CD14-positive monocyte (primary cell): ENCODE results near the gene IMPA2. TPM values are rescaled to one million over a fixed set of nuclear protein-coding genes. Genes with fewer than 3 reads are reported as not detected.

Source experiments
- DNase-seq, 3 donors: peaks; one replicate each; pipeline ENCODE4 v3.0.0-alpha.2; 2011 to 2022
- H2AFZ ChIP-seq: 2 replicates; pipeline ENCODE4 v1.6.0; 2012; ENCODE audit warnings: mild to moderate bottlenecking, low read depth, low read length, inconsistent platforms; ENCODE audit not compliant: insufficient read depth, poor library complexity, severe bottlenecking
- H3K27ac ChIP-seq, 2 donors: 1 replicate in 1 of 2; 2 replicates in 1 of 2; pipeline ENCODE4 v1.5.1; 2012 to 2013; ENCODE audit warnings: low read length in 2 of 2, control low read depth in 1 of 2, inconsistent platforms in 1 of 2, low read depth in 1 of 2, mild to moderate bottlenecking in 1 of 2
- H3K27me3 ChIP-seq, 2 donors: one replicate each; pipeline versions ENCODE4 v1.6.0 to v1.6.1; 2011 to 2013; ENCODE audit warnings: low read length in 2 of 2; ENCODE audit not compliant: control insufficient read depth in 2 of 2, insufficient read depth in 2 of 2
- H3K36me3 ChIP-seq, 2 donors: replicated peaks in 1 of 2; 1 replicate in 1 of 2; 2 replicates in 1 of 2; pipeline versions ENCODE4 v1.5.1 to v1.6.1; 2012 to 2013; ENCODE audit warnings: low read length in 2 of 2, control low read depth in 1 of 2, inconsistent platforms in 1 of 2, mild to moderate bottlenecking in 1 of 2; ENCODE audit not compliant: insufficient read depth in 2 of 2, control insufficient read depth in 1 of 2
- H3K4me1 ChIP-seq, 2 donors: 1 replicate in 1 of 2; 2 replicates in 1 of 2; pipeline versions ENCODE4 v1.5.1 to v1.6.1; 2012 to 2013; ENCODE audit warnings: low read length in 2 of 2, control low read depth in 1 of 2, inconsistent platforms in 1 of 2, mild to moderate bottlenecking in 1 of 2, moderate library complexity in 1 of 2; ENCODE audit not compliant: insufficient read depth in 2 of 2, control insufficient read depth in 1 of 2
- H3K4me2 ChIP-seq: replicated peaks from 2 replicates; pipeline ENCODE3; 2012; ENCODE audit warnings: low read length, moderate library complexity, mild to moderate bottlenecking; ENCODE audit not compliant: poor library complexity, severe bottlenecking; ENCODE audit errors: extremely low read depth
- H3K4me3 ChIP-seq, 3 experiments: fragments of 200-600 bp in 1 of 3; sonication (generic) in 1 of 3; replicated peaks in 1 of 3; 1 replicate in 2 of 3; 2 replicates in 1 of 3; pipeline ENCODE4 v1.5.1; 2011 to 2013; ENCODE audit warnings: low read length in 3 of 3, mild to moderate bottlenecking in 3 of 3, control low read depth in 2 of 3, low read depth in 2 of 3, inconsistent platforms in 1 of 3, moderate library complexity in 1 of 3
- H3K79me2 ChIP-seq: 2 replicates; pipeline ENCODE4 v1.6.0; 2012; ENCODE audit warnings: mild to moderate bottlenecking, control low read depth, inconsistent platforms, low read length, moderate library complexity; ENCODE audit not compliant: insufficient read depth
- H3K9ac ChIP-seq: 2 replicates; pipeline ENCODE4 v1.6.0; 2017; ENCODE audit warnings: low read length, mild to moderate bottlenecking; ENCODE audit not compliant: insufficient read depth, poor library complexity, severe bottlenecking
- H3K9me3 ChIP-seq, 2 donors: replicated peaks in 1 of 2; 1 replicate in 1 of 2; 2 replicates in 1 of 2; pipeline versions ENCODE4 v1.5.1 to v1.6.1; 2012 to 2013; ENCODE audit warnings: low read length in 2 of 2, control low read depth in 1 of 2; ENCODE audit not compliant: control insufficient read depth in 1 of 2, insufficient read depth in 1 of 2
- H4K20me1 ChIP-seq: 2 replicates; pipeline ENCODE4 v1.6.0; 2012; ENCODE audit warnings: mild to moderate bottlenecking, low read length, control low read depth, moderate library complexity; ENCODE audit not compliant: insufficient read depth
- H3K27ac Mint-ChIP-seq, 7 donors: one replicate each; pipeline ENCODE4 v1.8.0; 2020; ENCODE audit warnings: mild to moderate bottlenecking in 7 of 7, mixed read lengths in 7 of 7, moderate library complexity in 6 of 7, inconsistent platforms in 2 of 7
- H3K27me3 Mint-ChIP-seq, 3 donors: one replicate each; pipeline ENCODE4 v1.8.0; 2021 to 2022; ENCODE audit warnings: low read depth in 3 of 3, mild to moderate bottlenecking in 3 of 3, mixed read lengths in 3 of 3, moderate library complexity in 3 of 3, inconsistent platforms in 1 of 3
- H3K36me3 Mint-ChIP-seq, 2 donors: one replicate each; pipeline ENCODE4 v1.8.0; 2020; ENCODE audit warnings: mixed read lengths in 2 of 2, inconsistent platforms in 1 of 2, mild to moderate bottlenecking in 1 of 2
- H3K4me1 Mint-ChIP-seq: one replicate; pipeline ENCODE4 v1.8.0; 2020; ENCODE audit warnings: mild to moderate bottlenecking, mixed read lengths
- H3K4me3 Mint-ChIP-seq, 2 donors: one replicate each; pipeline ENCODE4 v1.8.0; 2020; ENCODE audit warnings: mild to moderate bottlenecking in 2 of 2, mixed read lengths in 2 of 2, moderate library complexity in 1 of 2
- H3K9me3 Mint-ChIP-seq, 7 donors: one replicate each; pipeline ENCODE4 v1.8.0; 2020 to 2022; ENCODE audit warnings: mixed read lengths in 7 of 7, mild to moderate bottlenecking in 6 of 7, moderate library complexity in 6 of 7, inconsistent platforms in 2 of 7
- WGBS: methylation state at CpG from one replicate; pipeline ENCODE4 v1.1.5; 2013; ENCODE audit warnings: missing lambda C conversion rate; ENCODE audit not compliant: insufficient coverage; 5-methylcytosine and 5-hydroxymethylcytosine counted together
- intact Hi-C, 2 donors: fragments of 100-400 bp; cut with micrococcal nuclease; formaldehyde crosslinking; loops; one replicate each; pipeline versions ENCODE4 v1.15.0 to v1.15.1; 2023
- polyA plus RNA-seq, 3 donors: library from polyadenylated mRNA; depleted of rRNA in 1 of 3; unstranded in 2 of 3; stranded (reverse) in 1 of 3; fragments of 300-500 nt in 2 of 3; fragments of >200 nt in 1 of 3; fragmentation: Illumina TruSeq in 2 of 3; gene quantifications; 1 replicate in 2 of 3; 2 replicates in 1 of 3; pipeline ENCODE4 v1.2.3, GENCODE V29; 2012 to 2021
- TF ChIP-seq, protein P1 (sequence below): fragments of 200-600 bp; IDR thresholded peaks from one replicate; pipeline ENCODE4 v1.8.0; 2022; ENCODE audit warnings: antibody characterized with exemption, mild to moderate bottlenecking

The IMPA2 gene
- polyA plus RNA-seq, 3 donors: 97.4 to 186 (median 145) TPM

DNA sequence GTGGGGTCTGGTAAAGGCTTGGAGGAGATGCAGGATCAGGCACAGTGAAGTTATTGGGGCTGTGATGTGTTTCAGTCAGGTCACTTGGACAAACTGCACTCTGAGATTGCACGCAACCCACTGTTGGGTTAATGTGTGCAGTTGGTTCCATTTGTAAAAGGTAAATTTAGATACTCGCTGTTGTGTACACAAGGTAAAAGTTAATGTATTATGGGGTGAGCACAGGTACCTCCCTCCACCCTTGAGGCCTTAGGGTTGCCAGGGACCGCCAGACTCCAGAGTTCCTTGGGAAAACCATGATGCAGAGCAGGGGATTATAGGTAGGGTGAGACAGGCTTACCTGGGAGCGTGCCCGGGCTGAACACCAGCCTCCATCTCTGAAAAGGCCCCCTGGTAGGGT lies 20.1 kb downstream of the IMPA2 start:
- Mint-ChIP-seq H3K4me3 (no peak overlapping the region), H3K36me3 (peaks cover 53 to 79% of the 10 kb centered on the region in 2 donors), H3K27ac (peak overlapping the region in 2 of 7 donors; percentile 14 to 52), H3K27me3 (peaks cover 0 to 2% (median 0%) of the 10 kb centered on the region in 3 donors), H3K4me1 (peaks cover 5% of the 10 kb centered on the region), H3K9me3 (no peaks in the 10 kb centered on the region)
- no peaks in the 10 kb centered on the region for H3K9me3 ChIP-seq
- H2AFZ ChIP-seq: no peak overlapping the region
- H3K27ac ChIP-seq: no peak overlapping the region
- H3K4me2 ChIP-seq: no peak overlapping the region
- DNase-seq: no peak
- no peak overlapping the region for H3K4me3 ChIP-seq
- H3K4me1 ChIP-seq: peaks cover 4 to 5% of the 10 kb centered on the region in 2 donors
- peaks cover 59% of the 10 kb centered on the region for H3K79me2 ChIP-seq
- peaks cover 41% of the 10 kb centered on the region for H4K20me1 ChIP-seq
- WGBS: 100% methylated on average over 3 of the region's 5 CpGs
- intact Hi-C loops: no loop called here
- no peak overlapping the region for H3K9ac ChIP-seq
- no peaks in the 10 kb centered on the region for H3K27me3 ChIP-seq
- peaks cover 67 to 73% of the 10 kb centered on the region in 2 donors for H3K36me3 ChIP-seq
- TF ChIP-seq, protein P1, sequence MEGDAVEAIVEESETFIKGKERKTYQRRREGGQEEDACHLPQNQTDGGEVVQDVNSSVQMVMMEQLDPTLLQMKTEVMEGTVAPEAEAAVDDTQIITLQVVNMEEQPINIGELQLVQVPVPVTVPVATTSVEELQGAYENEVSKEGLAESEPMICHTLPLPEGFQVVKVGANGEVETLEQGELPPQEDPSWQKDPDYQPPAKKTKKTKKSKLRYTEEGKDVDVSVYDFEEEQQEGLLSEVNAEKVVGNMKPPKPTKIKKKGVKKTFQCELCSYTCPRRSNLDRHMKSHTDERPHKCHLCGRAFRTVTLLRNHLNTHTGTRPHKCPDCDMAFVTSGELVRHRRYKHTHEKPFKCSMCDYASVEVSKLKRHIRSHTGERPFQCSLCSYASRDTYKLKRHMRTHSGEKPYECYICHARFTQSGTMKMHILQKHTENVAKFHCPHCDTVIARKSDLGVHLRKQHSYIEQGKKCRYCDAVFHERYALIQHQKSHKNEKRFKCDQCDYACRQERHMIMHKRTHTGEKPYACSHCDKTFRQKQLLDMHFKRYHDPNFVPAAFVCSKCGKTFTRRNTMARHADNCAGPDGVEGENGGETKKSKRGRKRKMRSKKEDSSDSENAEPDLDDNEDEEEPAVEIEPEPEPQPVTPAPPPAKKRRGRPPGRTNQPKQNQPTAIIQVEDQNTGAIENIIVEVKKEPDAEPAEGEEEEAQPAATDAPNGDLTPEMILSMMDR: no peak

DNA sequence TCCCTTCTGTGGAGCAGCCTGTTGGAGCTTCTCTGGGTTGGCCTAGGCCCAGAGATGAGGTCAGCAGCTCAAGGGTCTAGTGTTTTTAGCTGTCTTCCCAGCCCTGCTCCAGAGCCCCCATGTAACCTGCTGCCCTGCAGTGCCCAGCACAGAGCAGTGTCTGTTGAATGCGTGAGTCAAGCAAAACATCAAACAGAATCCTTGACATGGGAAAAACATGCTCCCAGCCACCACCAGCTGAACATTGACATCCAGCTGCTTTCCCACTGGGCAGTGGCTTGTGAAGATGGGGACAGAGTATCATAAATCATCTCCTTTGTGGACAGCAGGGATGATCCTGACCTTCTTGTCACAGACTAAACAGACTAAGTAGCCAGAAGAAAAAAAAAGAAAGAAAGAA lies 22.6 kb downstream of the IMPA2 start:
- no peak overlapping the region for H3K4me3 ChIP-seq
- TF ChIP-seq, protein P1: no peak
- H3K36me3 Mint-ChIP-seq: peaks cover 68 to 97% of the 10 kb centered on the region in 2 donors
- H3K36me3 ChIP-seq: peaks cover 87 to 97% of the 10 kb centered on the region in 2 donors
- H4K20me1 ChIP-seq: peaks cover 34% of the 10 kb centered on the region
- no peaks in the 10 kb centered on the region for H3K27me3 Mint-ChIP-seq
- no peak overlapping the region for H3K4me3 Mint-ChIP-seq
- no peaks in the 10 kb centered on the region for H3K9me3 ChIP-seq
- H2AFZ ChIP-seq: no peak overlapping the region
- intact Hi-C loops: no loop called here
- peak overlapping the region in 1 of 2 donors; percentile 36 for H3K27ac ChIP-seq
- H3K9ac ChIP-seq: no peak overlapping the region
- peak overlapping the region in 4 of 7 donors; percentile 23 to 75 (median 44) for H3K27ac Mint-ChIP-seq
- no peaks in the 10 kb centered on the region for H3K9me3 Mint-ChIP-seq
- 80% methylated on average over 1 of the region's 1 CpG for WGBS
- no peaks in the 10 kb centered on the region for H3K4me1 ChIP-seq
- DNase-seq: no peak
- no peak overlapping the region for H3K4me2 ChIP-seq
- peaks cover 40% of the 10 kb centered on the region for H3K79me2 ChIP-seq
- no peaks in the 10 kb centered on the region for H3K27me3 ChIP-seq
- no peaks in the 10 kb centered on the region for H3K4me1 Mint-ChIP-seq
